HCT116 (cell line): Measurements from ENCODE around the gene MEGF8.

Experiments used
- CBX3 ChIP-seq: IDR thresholded peaks from 2 replicates; pipeline ENCODE4 v1.6.1; 2012; ENCODE audit warnings: low read depth
- CEBPB ChIP-seq: IDR thresholded peaks from 2 replicates; pipeline ENCODE4 v1.6.1; 2012; ENCODE audit warnings: low read depth
- EGR1 ChIP-seq: IDR thresholded peaks from 2 replicates; pipeline ENCODE4 v1.6.1; 2012; ENCODE audit warnings: low read depth
- EZH2 ChIP-seq: fragments of 200-600 bp; sonication (generic); IDR thresholded peaks from 2 replicates; pipeline ENCODE4 v1.6.1; 2017; ENCODE audit warnings: antibody characterized with exemption, mixed run types
- EZH2phosphoT487 ChIP-seq: fragments of 200-600 bp; IDR thresholded peaks from 2 replicates; pipeline ENCODE4 v1.6.1; 2018; ENCODE audit warnings: antibody characterized with exemption, borderline replicate concordance
- JUND ChIP-seq: IDR thresholded peaks from 2 replicates; pipeline ENCODE4 v1.6.1; 2012
- POLR2A ChIP-seq: IDR thresholded peaks from 2 replicates; pipeline ENCODE4 v1.7.0; 2011; ENCODE audit warnings: borderline replicate concordance; ENCODE audit not compliant: insufficient read depth, insufficient read length; ENCODE audit errors: extremely low read depth
- POLR2AphosphoS5 ChIP-seq: IDR thresholded peaks from 2 replicates; pipeline ENCODE4 v1.6.1; 2011; ENCODE audit warnings: mild to moderate bottlenecking, low read depth, low read length, moderate library complexity
- RAD21 ChIP-seq: IDR thresholded peaks from 2 replicates; pipeline ENCODE4 v1.6.1; 2012; ENCODE audit warnings: low read depth, mild to moderate bottlenecking
- SRF ChIP-seq: IDR thresholded peaks from 2 replicates; pipeline ENCODE4 v1.6.1; 2012; ENCODE audit warnings: low read depth
- TCF7L2 ChIP-seq: IDR thresholded peaks from 2 replicates; pipeline ENCODE4 v1.7.0; 2011; ENCODE audit warnings: borderline replicate concordance, inconsistent platforms; ENCODE audit not compliant: insufficient read depth, insufficient read length; ENCODE audit errors: extremely low read depth
- TF ChIP-seq, protein P1 (sequence below), 3 experiments: fragments of 200-600 bp in 1 of 3; sonication (generic) in 1 of 3; IDR thresholded peaks in 2 of 3; conservative IDR thresholded peaks in 1 of 3; 2 replicates each; pipeline ENCODE4 v1.5.1; 2012 to 2017; ENCODE audit warnings: low read depth in 2 of 3, low read length in 2 of 3, antibody characterized with exemption in 1 of 3, borderline replicate concordance in 1 of 3, control low read depth in 1 of 3, mild to moderate bottlenecking in 1 of 3, mixed read lengths in 1 of 3, mixed run types in 1 of 3, moderate library complexity in 1 of 3; ENCODE audit not compliant: insufficient read depth in 1 of 3

DNA sequence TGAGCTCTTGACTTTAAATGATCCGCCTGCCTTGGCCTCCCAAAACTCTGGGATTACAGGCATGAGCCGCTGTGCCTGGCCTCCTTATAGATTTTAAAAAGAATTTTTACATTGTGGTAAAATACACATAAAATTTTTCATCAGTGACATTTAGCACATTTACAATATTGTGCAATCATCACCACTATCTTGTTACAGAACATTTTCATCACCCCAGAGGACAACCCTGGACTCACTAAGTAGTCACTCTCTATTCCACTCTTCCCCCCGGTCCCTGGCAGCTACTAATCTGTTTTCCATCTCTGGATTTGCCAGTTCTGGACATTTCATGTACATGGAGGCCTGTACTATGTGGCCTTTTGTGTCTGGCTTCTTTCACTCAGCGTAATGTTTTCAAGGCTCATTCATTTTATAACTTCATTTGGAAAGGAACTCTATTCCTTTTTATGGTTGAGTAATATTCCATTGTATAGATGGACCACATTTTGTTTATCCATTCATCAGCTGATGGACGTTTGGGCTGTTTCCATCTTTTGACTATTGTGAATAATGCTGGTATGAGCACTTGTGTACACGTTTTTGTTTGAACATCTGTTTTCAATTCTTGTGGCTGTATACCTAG is 19.9 kb downstream of the MEGF8 start:
- TF ChIP-seq, protein P1, sequence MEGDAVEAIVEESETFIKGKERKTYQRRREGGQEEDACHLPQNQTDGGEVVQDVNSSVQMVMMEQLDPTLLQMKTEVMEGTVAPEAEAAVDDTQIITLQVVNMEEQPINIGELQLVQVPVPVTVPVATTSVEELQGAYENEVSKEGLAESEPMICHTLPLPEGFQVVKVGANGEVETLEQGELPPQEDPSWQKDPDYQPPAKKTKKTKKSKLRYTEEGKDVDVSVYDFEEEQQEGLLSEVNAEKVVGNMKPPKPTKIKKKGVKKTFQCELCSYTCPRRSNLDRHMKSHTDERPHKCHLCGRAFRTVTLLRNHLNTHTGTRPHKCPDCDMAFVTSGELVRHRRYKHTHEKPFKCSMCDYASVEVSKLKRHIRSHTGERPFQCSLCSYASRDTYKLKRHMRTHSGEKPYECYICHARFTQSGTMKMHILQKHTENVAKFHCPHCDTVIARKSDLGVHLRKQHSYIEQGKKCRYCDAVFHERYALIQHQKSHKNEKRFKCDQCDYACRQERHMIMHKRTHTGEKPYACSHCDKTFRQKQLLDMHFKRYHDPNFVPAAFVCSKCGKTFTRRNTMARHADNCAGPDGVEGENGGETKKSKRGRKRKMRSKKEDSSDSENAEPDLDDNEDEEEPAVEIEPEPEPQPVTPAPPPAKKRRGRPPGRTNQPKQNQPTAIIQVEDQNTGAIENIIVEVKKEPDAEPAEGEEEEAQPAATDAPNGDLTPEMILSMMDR (IDR thresholded peaks at IDR 0.05 in 2 of 3, conservative IDR thresholded peaks at IDR 0.05 in 1 of 3; ENCODE audit: borderline replicate concordance in 1 of 3, insufficient read depth in 1 of 3, low read depth in 2 of 3, low read length in 2 of 3), result no peak
- TF ChIP-seq SRF (no peak), EZH2phosphoT487 (no peak), TCF7L2 (no peak), POLR2A (no peak), JUND (no peak), CBX3 (no peak), EZH2 (no peak), CEBPB (no peak; the same call in 1 of the 2 replicates), RAD21 (no peak), EGR1 (no peak), POLR2AphosphoS5 (no peak)
